Measurements from ENCODE around the gene CD164L2.
A peak's percentile ranks its signal among the peaks of the same experiment; 100 is the strongest.
"Not testable (repeated sequence)": the region's sequence is repeated elsewhere in the genome, so short reads cannot be mapped to it uniquely, and the experiment has no call there.

CD164L2 gene

GRCh38 chr1:27406362-27406680 lies 23.2 kb upstream of the CD164L2 start:
- no peaks in the 10 kb centered on the region for H3K9me3 ChIP-seq (ENCODE audit: control insufficient read depth, low read length)
- H2AFZ ChIP-seq, result no peak overlapping the region
- TF ChIP-seq, protein P1, sequence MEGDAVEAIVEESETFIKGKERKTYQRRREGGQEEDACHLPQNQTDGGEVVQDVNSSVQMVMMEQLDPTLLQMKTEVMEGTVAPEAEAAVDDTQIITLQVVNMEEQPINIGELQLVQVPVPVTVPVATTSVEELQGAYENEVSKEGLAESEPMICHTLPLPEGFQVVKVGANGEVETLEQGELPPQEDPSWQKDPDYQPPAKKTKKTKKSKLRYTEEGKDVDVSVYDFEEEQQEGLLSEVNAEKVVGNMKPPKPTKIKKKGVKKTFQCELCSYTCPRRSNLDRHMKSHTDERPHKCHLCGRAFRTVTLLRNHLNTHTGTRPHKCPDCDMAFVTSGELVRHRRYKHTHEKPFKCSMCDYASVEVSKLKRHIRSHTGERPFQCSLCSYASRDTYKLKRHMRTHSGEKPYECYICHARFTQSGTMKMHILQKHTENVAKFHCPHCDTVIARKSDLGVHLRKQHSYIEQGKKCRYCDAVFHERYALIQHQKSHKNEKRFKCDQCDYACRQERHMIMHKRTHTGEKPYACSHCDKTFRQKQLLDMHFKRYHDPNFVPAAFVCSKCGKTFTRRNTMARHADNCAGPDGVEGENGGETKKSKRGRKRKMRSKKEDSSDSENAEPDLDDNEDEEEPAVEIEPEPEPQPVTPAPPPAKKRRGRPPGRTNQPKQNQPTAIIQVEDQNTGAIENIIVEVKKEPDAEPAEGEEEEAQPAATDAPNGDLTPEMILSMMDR (IDR thresholded peaks at IDR 0.05), result no peak
- no peak overlapping the region for H3K9ac ChIP-seq
- H3K36me3 ChIP-seq (ENCODE audit: control insufficient read depth, insufficient read depth, low read length), result no peaks in the 10 kb centered on the region
- no peaks in the 10 kb centered on the region for H3K27me3 ChIP-seq (ENCODE audit: control insufficient read depth, insufficient read depth, low read length)
- no peak overlapping the region for H3K4me2 ChIP-seq (ENCODE audit: low read length)
- H3K27ac ChIP-seq, result no peak overlapping the region
- H3K4me3 ChIP-seq (ENCODE audit: low read depth, low read length), result no peak overlapping the region
- peaks cover 4% of the 10 kb centered on the region for H3K4me1 ChIP-seq
- H3K79me2 ChIP-seq, result no peaks in the 10 kb centered on the region

DNA sequence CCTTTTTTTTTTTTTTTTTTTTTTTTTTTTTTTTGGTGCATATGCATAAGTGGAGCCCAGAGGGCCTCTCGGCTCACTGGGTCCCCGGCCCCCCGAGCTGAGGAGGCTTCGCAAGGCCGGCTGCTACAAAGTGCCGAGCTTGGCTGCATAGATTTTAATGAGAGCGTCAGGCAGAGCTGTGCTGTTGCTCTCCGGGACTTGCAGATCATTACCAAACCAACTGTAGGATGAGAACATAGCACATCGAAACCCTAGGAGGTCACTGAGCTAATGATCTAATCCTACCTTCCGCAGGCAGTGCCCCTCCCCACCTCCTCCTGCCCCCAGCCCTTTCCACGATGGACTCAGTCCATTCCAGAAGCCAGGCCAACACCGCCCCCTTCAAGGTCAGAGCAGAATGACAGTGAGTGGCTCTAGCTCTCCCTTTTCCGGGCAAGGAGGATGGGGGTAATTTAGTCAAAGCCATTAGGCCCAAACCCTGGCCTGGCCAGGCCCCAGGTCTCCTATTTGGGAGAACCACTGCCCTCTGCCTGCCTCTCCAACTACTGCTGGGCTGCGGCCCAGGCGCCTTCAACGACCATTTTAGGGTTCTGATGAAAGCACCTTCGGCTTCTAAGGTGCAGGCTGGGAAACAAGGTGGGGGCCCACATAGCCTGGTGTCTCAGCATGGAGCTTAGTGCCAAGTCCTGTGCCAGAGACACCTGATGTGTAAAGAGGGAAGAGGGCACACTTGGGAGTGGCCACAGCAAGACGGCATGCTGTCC lies 22.6 kb upstream of the CD164L2 start:
- not testable (repeated sequence) for H3K27me3 ChIP-seq (ENCODE audit: control insufficient read depth, insufficient read depth, low read length); H3K36me3 ChIP-seq (ENCODE audit: control insufficient read depth, insufficient read depth, low read length); H3K79me2 ChIP-seq; H3K27ac ChIP-seq; H3K9ac ChIP-seq; H3K9me3 ChIP-seq (ENCODE audit: control insufficient read depth, low read length); H3K4me1 ChIP-seq; H3K4me3 ChIP-seq (ENCODE audit: low read depth, low read length); H2AFZ ChIP-seq; H3K4me2 ChIP-seq (ENCODE audit: low read length)

DNA sequence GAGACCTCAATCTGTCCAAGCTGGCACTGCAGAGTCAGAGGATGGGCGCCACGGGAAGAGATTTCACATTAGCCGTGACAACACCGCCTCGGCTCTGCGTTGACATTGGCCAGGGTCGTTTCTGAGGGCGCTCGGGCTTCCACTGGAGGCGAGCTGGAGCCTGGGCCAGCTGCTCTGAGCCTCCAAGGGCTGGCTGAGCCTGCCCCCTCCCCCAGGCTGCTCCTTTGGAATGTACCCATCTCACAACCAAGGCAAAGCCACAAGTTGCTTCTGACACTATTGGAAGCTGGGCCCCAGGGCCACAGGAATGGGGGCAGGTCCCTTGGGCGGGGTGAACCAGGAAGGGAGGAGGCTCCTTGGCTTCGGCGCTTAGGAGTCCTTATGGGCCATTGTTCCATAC lies 21.9 kb upstream of the CD164L2 start:
- no peak overlapping the region for H3K9ac ChIP-seq
- H3K4me2 ChIP-seq (ENCODE audit: low read length), result no peak overlapping the region
- no peak overlapping the region for H3K27ac ChIP-seq
- H3K36me3 ChIP-seq (ENCODE audit: control insufficient read depth, insufficient read depth, low read length), result no peaks in the 10 kb centered on the region
- no peaks in the 10 kb centered on the region for H3K79me2 ChIP-seq
- H3K4me1 ChIP-seq, result peaks cover 4% of the 10 kb centered on the region
- no peaks in the 10 kb centered on the region for H3K27me3 ChIP-seq (ENCODE audit: control insufficient read depth, insufficient read depth, low read length)
- no peak overlapping the region for H3K4me3 ChIP-seq (ENCODE audit: low read depth, low read length)
- no peak overlapping the region for H2AFZ ChIP-seq
- TF ChIP-seq, protein P1 (IDR thresholded peaks at IDR 0.05), result no peak
- no peaks in the 10 kb centered on the region for H3K9me3 ChIP-seq (ENCODE audit: control insufficient read depth, low read length)

DNA sequence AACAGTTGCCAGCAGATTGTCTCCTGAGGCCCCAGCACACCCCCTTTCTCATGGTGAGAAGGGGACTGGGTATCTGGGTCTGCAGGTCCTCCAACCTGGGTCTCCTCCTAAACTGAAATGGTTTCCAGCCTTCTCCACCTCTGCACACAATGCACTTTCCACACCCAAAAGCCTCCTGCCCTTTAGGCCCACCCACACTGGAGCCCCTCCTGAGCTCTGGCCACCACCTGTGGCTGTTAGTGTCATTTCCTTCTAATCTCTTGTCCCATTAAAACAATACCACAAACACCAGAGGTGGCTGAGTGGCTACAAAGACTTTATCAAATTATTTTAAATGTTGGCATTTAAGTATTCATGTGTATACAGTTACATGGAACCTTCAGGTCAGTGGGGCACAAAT lies 20.8 kb upstream of the CD164L2 start:
- no peak overlapping the region for H2AFZ ChIP-seq
- TF ChIP-seq, protein P1 (IDR thresholded peaks at IDR 0.05), result no peak
- no peaks in the 10 kb centered on the region for H3K27me3 ChIP-seq (ENCODE audit: control insufficient read depth, insufficient read depth, low read length)
- no peaks in the 10 kb centered on the region for H3K36me3 ChIP-seq (ENCODE audit: control insufficient read depth, insufficient read depth, low read length)
- H3K4me3 ChIP-seq (ENCODE audit: low read depth, low read length), result no peak overlapping the region
- peaks cover 4% of the 10 kb centered on the region for H3K4me1 ChIP-seq
- H3K4me2 ChIP-seq (ENCODE audit: low read length), result no peak overlapping the region
- no peaks in the 10 kb centered on the region for H3K9me3 ChIP-seq (ENCODE audit: control insufficient read depth, low read length)
- H3K27ac ChIP-seq, result peak overlapping the region; percentile 67
- H3K9ac ChIP-seq, result no peak overlapping the region
- H3K79me2 ChIP-seq, result no peaks in the 10 kb centered on the region

GRCh38 chr1:27403065-27403726 lies 20.1 kb upstream of the CD164L2 start:
- no peak overlapping the region for H3K9ac ChIP-seq
- H3K36me3 ChIP-seq (ENCODE audit: control insufficient read depth, insufficient read depth, low read length), result no peaks in the 10 kb centered on the region
- no peaks in the 10 kb centered on the region for H3K27me3 ChIP-seq (ENCODE audit: control insufficient read depth, insufficient read depth, low read length)
- TF ChIP-seq, protein P1 (IDR thresholded peaks at IDR 0.05), result no peak
- H3K27ac ChIP-seq, result peak overlapping the region; percentile 67
- H3K79me2 ChIP-seq, result no peaks in the 10 kb centered on the region
- H3K4me2 ChIP-seq (ENCODE audit: low read length), result peak overlapping the region; percentile 18
- peaks cover 4% of the 10 kb centered on the region for H3K4me1 ChIP-seq
- H3K9me3 ChIP-seq (ENCODE audit: control insufficient read depth, low read length), result no peaks in the 10 kb centered on the region
- peak overlapping the region; percentile 57 for H2AFZ ChIP-seq
- no peak overlapping the region for H3K4me3 ChIP-seq (ENCODE audit: low read depth, low read length)
